ENCODE measurements around the gene ATAD3A.
"Not testable (repeated sequence)": the region's sequence is repeated elsewhere in the genome, so short reads cannot be mapped to it uniquely, and the experiment has no call there.

GRCh38 chr1:1522536-1522935 is 10.6 kb downstream of the ATAD3A start:
- not testable (repeated sequence) for TF ChIP-seq CTCF (conservative IDR thresholded peaks at IDR 0.05; ENCODE audit: low read depth, low read length); EZH2 (IDR thresholded peaks at IDR 0.05; ENCODE audit: borderline replicate concordance, low read depth, low read length, poor library complexity, severe bottlenecking)
